Neural cell (in vitro differentiated cells): ENCODE measurements around the gene NADK. TPM values are rescaled to one million over a fixed set of nuclear protein-coding genes. Genes with fewer than 3 reads are reported as not detected.

Source experiments
- H2AFZ ChIP-seq: fragments of 200-600, 300-800 bp; sonication (generic), shearing (Covaris generic); 2 replicates; pipeline ENCODE4 v1.6.0; 2014; ENCODE audit warnings: low read depth, mild to moderate bottlenecking, antibody characterized with exemption, low read length, moderate library complexity
- H3F3A ChIP-seq: fragments of 200-600 bp; shearing (Covaris generic); 2 replicates; pipeline ENCODE4 v1.6.1; 2016; ENCODE audit warnings: mild to moderate bottlenecking, moderate library complexity, mixed read lengths, antibody characterized with exemption, low read length; ENCODE audit not compliant: insufficient read depth, poor library complexity, severe bottlenecking
- H3K27ac ChIP-seq: fragments of 200-600, 300-800 bp; sonication (generic), shearing (Covaris generic); 2 replicates; pipeline ENCODE4 v1.5.1; 2014; ENCODE audit warnings: mild to moderate bottlenecking, low read length, moderate library complexity
- H3K27me3 ChIP-seq: fragments of 300-800, 200-600 bp; sonication (generic), shearing (Covaris generic); 2 replicates; pipeline ENCODE4 v1.6.0; 2014; ENCODE audit warnings: mild to moderate bottlenecking, low read depth, low read length, moderate library complexity; ENCODE audit not compliant: insufficient read depth
- H3K36me3 ChIP-seq: fragments of 300-800, 200-600 bp; sonication (generic), shearing (Covaris generic); 2 replicates; pipeline ENCODE4 v1.5.1; 2014; ENCODE audit warnings: mild to moderate bottlenecking, antibody characterized with exemption, low read length, moderate library complexity; ENCODE audit not compliant: insufficient read depth
- H3K4me2 ChIP-seq: fragments of 300-800, 200-600 bp; sonication (generic), shearing (Covaris generic); 2 replicates; pipeline ENCODE4 v1.6.0; 2014; ENCODE audit warnings: mild to moderate bottlenecking, low read length
- H3K4me3 ChIP-seq: fragments of 300-800, 200-600 bp; sonication (generic), shearing (Covaris generic); 2 replicates; pipeline ENCODE4 v1.5.1; 2014; ENCODE audit warnings: mild to moderate bottlenecking, low read length, moderate library complexity
- H3K79me2 ChIP-seq: fragments of 200-600 bp; shearing (Covaris generic); replicated peaks from 2 replicates; pipeline ENCODE4 v1.6.0; 2014; ENCODE audit warnings: mild to moderate bottlenecking, low read length, moderate library complexity; ENCODE audit not compliant: insufficient read depth
- H3K9ac ChIP-seq: fragments of 300-800, 200-600 bp; sonication (generic), shearing (Covaris generic); 2 replicates; pipeline ENCODE4 v1.6.1; 2016; ENCODE audit warnings: mild to moderate bottlenecking, low read length, mixed read lengths
- H3K9me2 ChIP-seq: fragments of 200-600 bp; shearing (Covaris generic); 2 replicates; pipeline ENCODE4 v1.6.1; 2016; ENCODE audit warnings: mild to moderate bottlenecking, low read length, mixed read lengths; ENCODE audit not compliant: insufficient read depth
- H3K9me3 ChIP-seq: fragments of 200-600, 300-800 bp; sonication (generic), shearing (Covaris generic); 2 replicates; pipeline ENCODE4 v1.6.1; 2016; ENCODE audit warnings: mild to moderate bottlenecking, mixed run types, low read length, moderate library complexity, mixed read lengths
- H4K20me1 ChIP-seq: fragments of 200-600 bp; shearing (Covaris generic); 2 replicates; pipeline ENCODE4 v1.6.1; 2016; ENCODE audit warnings: mild to moderate bottlenecking, mixed run types; ENCODE audit not compliant: insufficient read depth
- EP300 ChIP-seq: fragments of 450-650 bp; conservative IDR thresholded peaks from 2 replicates; pipeline ENCODE4 v1.6.1; 2014; ENCODE audit warnings: antibody characterized with exemption, mild to moderate bottlenecking, moderate library complexity; ENCODE audit not compliant: poor library complexity, severe bottlenecking
- EZH2 ChIP-seq: fragments of 200-600, 300-800 bp; shearing (Covaris generic), sonication (generic); IDR thresholded peaks from 2 replicates; pipeline ENCODE4 v1.6.1; 2014; ENCODE audit warnings: antibody characterized with exemption, low read length, borderline replicate concordance, mild to moderate bottlenecking; ENCODE audit not compliant: insufficient read depth, poor library complexity, severe bottlenecking
- MXI1 ChIP-seq: fragments of 450-650 bp; conservative IDR thresholded peaks from 2 replicates; pipeline ENCODE4 v1.6.1; 2014; ENCODE audit warnings: antibody characterized with exemption, mild to moderate bottlenecking; ENCODE audit not compliant: poor library complexity, severe bottlenecking
- POLR2AphosphoS5 ChIP-seq: IDR thresholded peaks from 2 replicates; pipeline ENCODE4 v1.6.1; 2012
- RAD21 ChIP-seq: fragments of 450-650 bp; conservative IDR thresholded peaks from 2 replicates; pipeline ENCODE4 v1.6.1; 2014; ENCODE audit warnings: antibody characterized with exemption, mild to moderate bottlenecking, moderate library complexity
- SMC3 ChIP-seq: fragments of 450-650 bp; conservative IDR thresholded peaks from 2 replicates; pipeline ENCODE4 v1.6.1; 2014; ENCODE audit warnings: antibody characterized with exemption, mild to moderate bottlenecking, moderate library complexity; ENCODE audit not compliant: poor library complexity
- TAF1 ChIP-seq: IDR thresholded peaks from 2 replicates; pipeline ENCODE4 v1.6.1; 2012; ENCODE audit warnings: low read depth
- polyA plus RNA-seq: library from polyadenylated mRNA; depleted of rRNA; stranded (reverse); fragments of >200 nt; gene quantifications from 2 replicates; pipeline ENCODE4 v1.2.3, GENCODE V29; 2014
- TF ChIP-seq, protein P1 (sequence below): fragments of 450-650 bp; IDR thresholded peaks from 2 replicates; pipeline ENCODE4 v1.5.1; 2014; ENCODE audit warnings: antibody characterized with exemption, mild to moderate bottlenecking, moderate library complexity; ENCODE audit not compliant: poor library complexity, severe bottlenecking
- TF ChIP-seq, protein P2 (sequence below): IDR thresholded peaks from 2 replicates; pipeline ENCODE4 v1.6.1; 2012; ENCODE audit warnings: borderline replicate concordance

The NADK gene
- polyA plus RNA-seq, 1 donor from 2014 or later = 38.5 TPM

DNA sequence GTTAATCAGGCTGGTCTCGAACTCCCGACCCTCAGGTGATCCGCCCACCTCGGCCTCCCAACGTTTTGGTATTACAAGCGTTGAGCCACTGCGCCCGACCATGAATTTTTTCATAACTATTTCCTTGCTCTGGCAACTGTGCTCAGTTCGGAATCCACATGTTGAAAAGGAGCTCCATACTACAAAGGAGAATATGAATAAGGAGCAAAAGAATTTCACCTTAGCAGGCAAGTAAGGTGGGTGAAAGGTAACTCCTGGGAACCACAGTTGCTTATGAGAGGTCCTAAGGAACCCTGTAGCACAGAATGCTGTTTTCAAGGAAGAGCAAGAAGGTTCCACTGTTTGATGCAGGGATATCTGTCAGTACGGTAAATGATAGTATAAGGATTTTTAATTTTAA is 29.9 kb upstream of the NADK start:
- Histone ChIP-seq H3K36me3 (no peaks in the 10 kb centered on the region), H3K27me3 (no peaks in the 10 kb centered on the region), H3K9me2 (no peaks in the 10 kb centered on the region), H4K20me1 (no peaks in the 10 kb centered on the region), H3K9ac (no peak overlapping the region), H3K79me2 (peaks cover 7% of the 10 kb centered on the region), H3K4me2 (no peak overlapping the region), H3F3A (no peaks in the 10 kb centered on the region), H3K9me3 (no peaks in the 10 kb centered on the region), H3K27ac (no peak overlapping the region), H2AFZ (no peak overlapping the region), H3K4me3 (no peak overlapping the region)
- TF ChIP-seq TAF1 (no peak), MXI1 (no peak), EP300 (no peak), RAD21 (no peak), POLR2AphosphoS5 (no peak), SMC3 (no peak), EZH2 (no peak)
- TF ChIP-seq, protein P1, sequence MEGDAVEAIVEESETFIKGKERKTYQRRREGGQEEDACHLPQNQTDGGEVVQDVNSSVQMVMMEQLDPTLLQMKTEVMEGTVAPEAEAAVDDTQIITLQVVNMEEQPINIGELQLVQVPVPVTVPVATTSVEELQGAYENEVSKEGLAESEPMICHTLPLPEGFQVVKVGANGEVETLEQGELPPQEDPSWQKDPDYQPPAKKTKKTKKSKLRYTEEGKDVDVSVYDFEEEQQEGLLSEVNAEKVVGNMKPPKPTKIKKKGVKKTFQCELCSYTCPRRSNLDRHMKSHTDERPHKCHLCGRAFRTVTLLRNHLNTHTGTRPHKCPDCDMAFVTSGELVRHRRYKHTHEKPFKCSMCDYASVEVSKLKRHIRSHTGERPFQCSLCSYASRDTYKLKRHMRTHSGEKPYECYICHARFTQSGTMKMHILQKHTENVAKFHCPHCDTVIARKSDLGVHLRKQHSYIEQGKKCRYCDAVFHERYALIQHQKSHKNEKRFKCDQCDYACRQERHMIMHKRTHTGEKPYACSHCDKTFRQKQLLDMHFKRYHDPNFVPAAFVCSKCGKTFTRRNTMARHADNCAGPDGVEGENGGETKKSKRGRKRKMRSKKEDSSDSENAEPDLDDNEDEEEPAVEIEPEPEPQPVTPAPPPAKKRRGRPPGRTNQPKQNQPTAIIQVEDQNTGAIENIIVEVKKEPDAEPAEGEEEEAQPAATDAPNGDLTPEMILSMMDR = no peak
- TF ChIP-seq, protein P2, sequence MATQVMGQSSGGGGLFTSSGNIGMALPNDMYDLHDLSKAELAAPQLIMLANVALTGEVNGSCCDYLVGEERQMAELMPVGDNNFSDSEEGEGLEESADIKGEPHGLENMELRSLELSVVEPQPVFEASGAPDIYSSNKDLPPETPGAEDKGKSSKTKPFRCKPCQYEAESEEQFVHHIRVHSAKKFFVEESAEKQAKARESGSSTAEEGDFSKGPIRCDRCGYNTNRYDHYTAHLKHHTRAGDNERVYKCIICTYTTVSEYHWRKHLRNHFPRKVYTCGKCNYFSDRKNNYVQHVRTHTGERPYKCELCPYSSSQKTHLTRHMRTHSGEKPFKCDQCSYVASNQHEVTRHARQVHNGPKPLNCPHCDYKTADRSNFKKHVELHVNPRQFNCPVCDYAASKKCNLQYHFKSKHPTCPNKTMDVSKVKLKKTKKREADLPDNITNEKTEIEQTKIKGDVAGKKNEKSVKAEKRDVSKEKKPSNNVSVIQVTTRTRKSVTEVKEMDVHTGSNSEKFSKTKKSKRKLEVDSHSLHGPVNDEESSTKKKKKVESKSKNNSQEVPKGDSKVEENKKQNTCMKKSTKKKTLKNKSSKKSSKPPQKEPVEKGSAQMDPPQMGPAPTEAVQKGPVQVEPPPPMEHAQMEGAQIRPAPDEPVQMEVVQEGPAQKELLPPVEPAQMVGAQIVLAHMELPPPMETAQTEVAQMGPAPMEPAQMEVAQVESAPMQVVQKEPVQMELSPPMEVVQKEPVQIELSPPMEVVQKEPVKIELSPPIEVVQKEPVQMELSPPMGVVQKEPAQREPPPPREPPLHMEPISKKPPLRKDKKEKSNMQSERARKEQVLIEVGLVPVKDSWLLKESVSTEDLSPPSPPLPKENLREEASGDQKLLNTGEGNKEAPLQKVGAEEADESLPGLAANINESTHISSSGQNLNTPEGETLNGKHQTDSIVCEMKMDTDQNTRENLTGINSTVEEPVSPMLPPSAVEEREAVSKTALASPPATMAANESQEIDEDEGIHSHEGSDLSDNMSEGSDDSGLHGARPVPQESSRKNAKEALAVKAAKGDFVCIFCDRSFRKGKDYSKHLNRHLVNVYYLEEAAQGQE = no peak

DNA sequence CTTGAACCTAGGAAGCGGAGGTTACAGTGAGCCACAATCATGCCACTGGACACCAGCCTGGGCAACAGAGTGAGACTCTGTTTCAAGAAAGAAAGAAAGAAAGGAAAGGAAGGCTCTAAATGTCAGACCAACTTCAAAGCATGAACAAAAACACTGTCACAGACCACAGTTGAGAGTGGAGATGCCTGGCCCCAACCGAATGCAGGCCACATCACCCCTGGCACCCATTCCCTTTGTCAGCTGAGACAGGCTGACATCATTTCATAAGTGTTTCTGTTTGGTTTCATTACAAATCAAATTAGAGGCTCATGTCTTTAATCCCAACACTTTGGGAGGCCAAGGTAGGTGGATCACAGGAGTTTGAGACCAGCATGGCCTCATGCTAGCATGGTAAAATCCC is 28.6 kb upstream of the NADK start:
- no peak for TF ChIP-seq EZH2
- TF ChIP-seq MXI1 = no peak
- TF ChIP-seq, protein P2 = no peak
- TF ChIP-seq EP300 = no peak
- no peak for TF ChIP-seq RAD21
- TF ChIP-seq POLR2AphosphoS5 = no peak
- TF ChIP-seq, protein P1 = no peak
- no peak for TF ChIP-seq TAF1
- no peak for TF ChIP-seq SMC3
- Histone ChIP-seq H3K27ac (no peak overlapping the region), H3K9ac (no peak overlapping the region), H4K20me1 (no peaks in the 10 kb centered on the region), H3K4me3 (no peak overlapping the region), H3K9me2 (no peaks in the 10 kb centered on the region), H3K36me3 (no peaks in the 10 kb centered on the region), H3K9me3 (no peaks in the 10 kb centered on the region), H3K4me2 (no peak overlapping the region), H3K27me3 (no peaks in the 10 kb centered on the region), H3K79me2 (peaks cover 7% of the 10 kb centered on the region), H3F3A (no peaks in the 10 kb centered on the region), H2AFZ (no peak overlapping the region)
